Liver (tissue), 9 donors: ENCODE measurements around the gene BUB1. TPM values are rescaled to one million over a fixed set of nuclear protein-coding genes. Genes with fewer than 3 reads are reported as not detected.
"Not testable (repeated sequence)": the region's sequence is repeated elsewhere in the genome, so short reads cannot be mapped to it uniquely, and the experiment has no call there.

ENCODE experiments used
- DNase-seq: peaks from one replicate; pipeline ENCODE4 v3.0.0-alpha.2; 2017; ENCODE audit warnings: low spot score
- H3K27ac ChIP-seq, 2 donors: one replicate each; pipeline ENCODE4 v1.7.0; 2013; ENCODE audit warnings: inconsistent platforms in 2 of 2, low read length in 2 of 2, control low read depth in 1 of 2, low read depth in 1 of 2, mild to moderate bottlenecking in 1 of 2
- H3K27me3 ChIP-seq, 4 donors: one replicate each; pipeline versions ENCODE4 v1.6.1 to v1.7.0; 2013; ENCODE audit warnings: low read length in 3 of 4, inconsistent platforms in 1 of 4, mild to moderate bottlenecking in 1 of 4, moderate library complexity in 1 of 4; ENCODE audit not compliant: control insufficient read depth in 4 of 4, insufficient read depth in 4 of 4
- H3K36me3 ChIP-seq, 4 donors: one replicate each; pipeline versions ENCODE4 v1.6.1 to v1.7.0; 2013; ENCODE audit warnings: low read length in 3 of 4, mild to moderate bottlenecking in 3 of 4, low read depth in 1 of 4, moderate library complexity in 1 of 4; ENCODE audit not compliant: control insufficient read depth in 4 of 4, insufficient read depth in 3 of 4
- H3K4me1 ChIP-seq, 4 donors: one replicate each; pipeline versions ENCODE4 v1.6.1 to v1.7.0; 2013; ENCODE audit warnings: low read length in 3 of 4, mild to moderate bottlenecking in 3 of 4, moderate library complexity in 1 of 4; ENCODE audit not compliant: control insufficient read depth in 4 of 4, insufficient read depth in 4 of 4
- H3K4me3 ChIP-seq, 3 donors: one replicate each; pipeline versions ENCODE4 v1.6.1 to v1.7.0; 2013; ENCODE audit warnings: low read length in 3 of 3, control low read depth in 1 of 3, low read depth in 1 of 3, mild to moderate bottlenecking in 1 of 3
- H3K9ac ChIP-seq, 2 donors: one replicate each; pipeline ENCODE4 v1.7.0; 2013; ENCODE audit warnings: low read length in 2 of 2, mild to moderate bottlenecking in 2 of 2, moderate library complexity in 2 of 2, control low read depth in 1 of 2, low read depth in 1 of 2
- H3K9me3 ChIP-seq, 4 donors: one replicate each; pipeline versions ENCODE4 v1.6.1 to v1.7.0; 2013; ENCODE audit warnings: low read length in 3 of 4; ENCODE audit not compliant: control insufficient read depth in 4 of 4
- WGBS: extraction: QIAGEN DNeasy Blood & Tissue Kit; methylation state at CpG from one replicate; pipeline ENCODE4 v1.1.7; 2013; 5-methylcytosine and 5-hydroxymethylcytosine counted together
- polyA plus RNA-seq, 2 donors: library from polyadenylated mRNA; stranded (reverse) in 1 of 2; unstranded in 1 of 2; fragments of 200-250 nt in 1 of 2; fragments of >200 nt in 1 of 2; fragmentation: Nextera tagmentation in 1 of 2; extraction: Ambion mirVana in 1 of 2; gene quantifications; one replicate each; pipeline versions ENCODE4 v1.2.1 to v1.2.3, GENCODE V29; 2013 to 2015
- total RNA-seq, 2 donors: library from RNA; depleted of rRNA; stranded (reverse); fragments of >200 nt; gene quantifications; one replicate each; pipeline ENCODE4 v1.2.3, GENCODE V29; 2014
- donor health status: healthy.
- donor health status: healthy.
- donor health status: healthy.
- donor health status: healthy.
- donor health status: healthy.

BUB1 gene
- total and polyA plus RNA-seq, 4 donors, result 0.08 to 46.1 (median 1.1) TPM

GRCh38 chr2:110589677-110590330 is 88.1 kb downstream of the BUB1 start:
- H3K27me3 ChIP-seq, DNase-seq: not testable (repeated sequence)
- no CpG with 5 or more reads among the region's 15 CpGs for WGBS

GRCh38 chr2:110588520-110588919 is 89.3 kb downstream of the BUB1 start:
- H3K27ac ChIP-seq, H3K4me1 ChIP-seq, H3K27me3 ChIP-seq, DNase-seq, H3K9me3 ChIP-seq, H3K9ac ChIP-seq, H3K36me3 ChIP-seq, H3K4me3 ChIP-seq: not testable (repeated sequence)
- WGBS, result no CpG with 5 or more reads among the region's 1 CpG

More at GRCh38 chr2:110589677-110590330, 88.1 kb downstream of the BUB1 start:
- not testable (repeated sequence) for H3K4me1 ChIP-seq, H3K9ac ChIP-seq, H3K27ac ChIP-seq, H3K9me3 ChIP-seq, H3K36me3 ChIP-seq, H3K4me3 ChIP-seq

Other genes with a start within 250 kb of the BUB1 start
- under 1 TPM in 1 of 2 donors, not detected in 1; 0.56 TPM for gene LIMS4, start 205.2 kb downstream of the BUB1 start, total RNA-seq
- gene LIMS4, start 205.2 kb downstream of the BUB1 start, polyA plus RNA-seq, result not detected
- 10 to 100 TPM; 11.4 to 27.4 TPM for gene RGPD6, start 100.8 kb downstream of the BUB1 start, total RNA-seq
- 1 to 10 TPM; 2.4 to 2.5 TPM for gene RGPD6, start 100.8 kb downstream of the BUB1 start, polyA plus RNA-seq
- gene ACOXL, start 54.5 kb upstream of the BUB1 start, total RNA-seq, result not detected
- gene ACOXL, start 54.5 kb upstream of the BUB1 start, polyA plus RNA-seq, result under 1 TPM in 1 of 2 donors, not detected in 1; 0.07 TPM